CD14-positive monocyte (primary cell): Measurements from ENCODE around the gene ZBTB5. TPM values are rescaled to one million over a fixed set of nuclear protein-coding genes. Genes with fewer than 3 reads are reported as not detected.

Experiments
- DNase-seq, 3 donors: peaks; one replicate each; pipeline ENCODE4 v3.0.0-alpha.2; 2011 to 2022
- H2AFZ ChIP-seq: 2 replicates; pipeline ENCODE4 v1.6.0; 2012; ENCODE audit warnings: mild to moderate bottlenecking, low read depth, low read length, inconsistent platforms; ENCODE audit not compliant: insufficient read depth, poor library complexity, severe bottlenecking
- H3K27ac ChIP-seq, 2 donors: 1 replicate in 1 of 2; 2 replicates in 1 of 2; pipeline ENCODE4 v1.5.1; 2012 to 2013; ENCODE audit warnings: low read length in 2 of 2, control low read depth in 1 of 2, inconsistent platforms in 1 of 2, low read depth in 1 of 2, mild to moderate bottlenecking in 1 of 2
- H3K27me3 ChIP-seq, 2 donors: one replicate each; pipeline versions ENCODE4 v1.6.0 to v1.6.1; 2011 to 2013; ENCODE audit warnings: low read length in 2 of 2; ENCODE audit not compliant: control insufficient read depth in 2 of 2, insufficient read depth in 2 of 2
- H3K36me3 ChIP-seq, 2 donors: replicated peaks in 1 of 2; 1 replicate in 1 of 2; 2 replicates in 1 of 2; pipeline versions ENCODE4 v1.5.1 to v1.6.1; 2012 to 2013; ENCODE audit warnings: low read length in 2 of 2, control low read depth in 1 of 2, inconsistent platforms in 1 of 2, mild to moderate bottlenecking in 1 of 2; ENCODE audit not compliant: insufficient read depth in 2 of 2, control insufficient read depth in 1 of 2
- H3K4me1 ChIP-seq, 2 donors: 1 replicate in 1 of 2; 2 replicates in 1 of 2; pipeline versions ENCODE4 v1.5.1 to v1.6.1; 2012 to 2013; ENCODE audit warnings: low read length in 2 of 2, control low read depth in 1 of 2, inconsistent platforms in 1 of 2, mild to moderate bottlenecking in 1 of 2, moderate library complexity in 1 of 2; ENCODE audit not compliant: insufficient read depth in 2 of 2, control insufficient read depth in 1 of 2
- H3K4me2 ChIP-seq: replicated peaks from 2 replicates; pipeline ENCODE3; 2012; ENCODE audit warnings: low read length, moderate library complexity, mild to moderate bottlenecking; ENCODE audit not compliant: poor library complexity, severe bottlenecking; ENCODE audit errors: extremely low read depth
- H3K4me3 ChIP-seq, 3 experiments: fragments of 200-600 bp in 1 of 3; sonication (generic) in 1 of 3; replicated peaks in 1 of 3; 1 replicate in 2 of 3; 2 replicates in 1 of 3; pipeline ENCODE4 v1.5.1; 2011 to 2013; ENCODE audit warnings: low read length in 3 of 3, mild to moderate bottlenecking in 3 of 3, control low read depth in 2 of 3, low read depth in 2 of 3, inconsistent platforms in 1 of 3, moderate library complexity in 1 of 3
- H3K79me2 ChIP-seq: 2 replicates; pipeline ENCODE4 v1.6.0; 2012; ENCODE audit warnings: mild to moderate bottlenecking, control low read depth, inconsistent platforms, low read length, moderate library complexity; ENCODE audit not compliant: insufficient read depth
- H3K9ac ChIP-seq: 2 replicates; pipeline ENCODE4 v1.6.0; 2017; ENCODE audit warnings: low read length, mild to moderate bottlenecking; ENCODE audit not compliant: insufficient read depth, poor library complexity, severe bottlenecking
- H3K9me3 ChIP-seq, 2 donors: replicated peaks in 1 of 2; 1 replicate in 1 of 2; 2 replicates in 1 of 2; pipeline versions ENCODE4 v1.5.1 to v1.6.1; 2012 to 2013; ENCODE audit warnings: low read length in 2 of 2, control low read depth in 1 of 2; ENCODE audit not compliant: control insufficient read depth in 1 of 2, insufficient read depth in 1 of 2
- H4K20me1 ChIP-seq: 2 replicates; pipeline ENCODE4 v1.6.0; 2012; ENCODE audit warnings: mild to moderate bottlenecking, low read length, control low read depth, moderate library complexity; ENCODE audit not compliant: insufficient read depth
- H3K27ac Mint-ChIP-seq, 7 donors: one replicate each; pipeline ENCODE4 v1.8.0; 2020; ENCODE audit warnings: mild to moderate bottlenecking in 7 of 7, mixed read lengths in 7 of 7, moderate library complexity in 6 of 7, inconsistent platforms in 2 of 7
- H3K27me3 Mint-ChIP-seq, 3 donors: one replicate each; pipeline ENCODE4 v1.8.0; 2021 to 2022; ENCODE audit warnings: low read depth in 3 of 3, mild to moderate bottlenecking in 3 of 3, mixed read lengths in 3 of 3, moderate library complexity in 3 of 3, inconsistent platforms in 1 of 3
- H3K36me3 Mint-ChIP-seq, 2 donors: one replicate each; pipeline ENCODE4 v1.8.0; 2020; ENCODE audit warnings: mixed read lengths in 2 of 2, inconsistent platforms in 1 of 2, mild to moderate bottlenecking in 1 of 2
- H3K4me1 Mint-ChIP-seq: one replicate; pipeline ENCODE4 v1.8.0; 2020; ENCODE audit warnings: mild to moderate bottlenecking, mixed read lengths
- H3K4me3 Mint-ChIP-seq, 2 donors: one replicate each; pipeline ENCODE4 v1.8.0; 2020; ENCODE audit warnings: mild to moderate bottlenecking in 2 of 2, mixed read lengths in 2 of 2, moderate library complexity in 1 of 2
- H3K9me3 Mint-ChIP-seq, 7 donors: one replicate each; pipeline ENCODE4 v1.8.0; 2020 to 2022; ENCODE audit warnings: mixed read lengths in 7 of 7, mild to moderate bottlenecking in 6 of 7, moderate library complexity in 6 of 7, inconsistent platforms in 2 of 7
- CTCF ChIP-seq: fragments of 200-600 bp; IDR thresholded peaks from one replicate; pipeline ENCODE4 v1.8.0; 2022; ENCODE audit warnings: antibody characterized with exemption, mild to moderate bottlenecking
- WGBS: methylation state at CpG from one replicate; pipeline ENCODE4 v1.1.5; 2013; ENCODE audit warnings: missing lambda C conversion rate; ENCODE audit not compliant: insufficient coverage; 5-methylcytosine and 5-hydroxymethylcytosine counted together
- intact Hi-C, 2 donors: fragments of 100-400 bp; cut with micrococcal nuclease; formaldehyde crosslinking; loops; one replicate each; pipeline versions ENCODE4 v1.15.0 to v1.15.1; 2023
- polyA plus RNA-seq, 3 donors: library from polyadenylated mRNA; depleted of rRNA in 1 of 3; unstranded in 2 of 3; stranded (reverse) in 1 of 3; fragments of 300-500 nt in 2 of 3; fragments of >200 nt in 1 of 3; fragmentation: Illumina TruSeq in 2 of 3; gene quantifications; 1 replicate in 2 of 3; 2 replicates in 1 of 3; pipeline ENCODE4 v1.2.3, GENCODE V29; 2012 to 2021

The ZBTB5 gene
- polyA plus RNA-seq, 3 donors: 0.58 to 6.4 (median 1.4) TPM

GRCh38 chr9:37445832-37446231, 19.4 kb downstream of the ZBTB5 start:
- WGBS: no CpG with 5 or more reads among the region's 6 CpGs
- peaks cover 25 to 28% of the 10 kb centered on the region in 2 donors for H3K36me3 Mint-ChIP-seq
- H3K27ac ChIP-seq: no peak overlapping the region
- H3K4me3 ChIP-seq: no peak overlapping the region
- peak overlapping the region in 1 of 7 donors; percentile 30 for H3K27ac Mint-ChIP-seq
- intact Hi-C loops: no loop called here
- H3K9me3 Mint-ChIP-seq: peaks cover 0 to 3% (median 0%) of the 10 kb centered on the region in 7 donors
- H3K9me3 ChIP-seq: no peaks in the 10 kb centered on the region
- H3K4me2 ChIP-seq: no peak overlapping the region
- no peaks in the 10 kb centered on the region for H4K20me1 ChIP-seq
- no peaks in the 10 kb centered on the region for H3K4me1 ChIP-seq
- H2AFZ ChIP-seq: no peak overlapping the region
- H3K36me3 ChIP-seq: peaks cover 17 to 30% of the 10 kb centered on the region in 2 donors
- no peaks in the 10 kb centered on the region for H3K27me3 ChIP-seq
- no peaks in the 10 kb centered on the region for H3K27me3 Mint-ChIP-seq
- no peaks in the 10 kb centered on the region for H3K4me1 Mint-ChIP-seq
- no peak overlapping the region for H3K9ac ChIP-seq
- no peak for DNase-seq
- H3K79me2 ChIP-seq: no peaks in the 10 kb centered on the region
- H3K4me3 Mint-ChIP-seq: no peak overlapping the region
- TF ChIP-seq CTCF: no peak

- no peak for TF ChIP-seq CTCF
Measured at GRCh38 chr9:37444890-37445289, 20.4 kb downstream of the ZBTB5 start.

More at GRCh38 chr9:37444890-37445289, 20.4 kb downstream of the ZBTB5 start:
- no peak overlapping the region for H2AFZ ChIP-seq
- peaks cover 23 to 36% of the 10 kb centered on the region in 2 donors for H3K36me3 ChIP-seq
- Mint-ChIP-seq H3K4me1 (no peaks in the 10 kb centered on the region), H3K4me3 (no peak overlapping the region), H3K9me3 (peaks cover 0 to 3% (median 0%) of the 10 kb centered on the region in 7 donors), H3K27me3 (no peaks in the 10 kb centered on the region), H3K27ac (no peak overlapping the region), H3K36me3 (peaks cover 29 to 33% of the 10 kb centered on the region in 2 donors)
- no peaks in the 10 kb centered on the region for H3K4me1 ChIP-seq
- no peak overlapping the region for H3K4me3 ChIP-seq
- no peak for DNase-seq
- no CpG with 5 or more reads among the region's 2 CpGs for WGBS
- H3K9ac ChIP-seq: no peak overlapping the region
- H4K20me1 ChIP-seq: no peaks in the 10 kb centered on the region
- no peaks in the 10 kb centered on the region for H3K79me2 ChIP-seq
- no peaks in the 10 kb centered on the region for H3K9me3 ChIP-seq
- H3K27ac ChIP-seq: no peak overlapping the region
- intact Hi-C loops: no loop called here
- H3K27me3 ChIP-seq: no peaks in the 10 kb centered on the region
- H3K4me2 ChIP-seq: no peak overlapping the region
